NCI-H2171 (cell line): ENCODE measurements around the gene PHIP.

Source experiments
- DNase-seq: peaks from one replicate; lab custom pipeline; 2025; lab: John Stamatoyannopoulos, UW

PHIP gene

DNA sequence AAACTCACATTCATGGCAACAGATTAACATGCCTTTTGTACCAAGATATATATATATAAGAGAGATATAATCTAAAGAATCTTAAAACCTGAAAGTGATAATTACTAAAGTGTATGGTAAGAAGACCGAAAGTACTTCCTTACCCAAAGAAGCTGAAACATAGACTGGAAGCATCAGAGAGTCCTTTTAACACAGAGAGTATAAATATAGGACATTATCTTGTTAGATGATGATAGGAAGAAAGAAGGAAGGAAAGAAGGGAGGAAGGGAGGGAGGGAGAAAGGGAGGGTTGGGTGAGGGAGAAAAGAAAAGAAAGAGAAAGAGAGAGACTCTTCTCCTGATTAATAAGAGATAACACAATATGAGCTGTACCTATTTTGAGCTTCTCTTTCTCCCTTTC is 68.2 kb downstream of the PHIP start:
- DNase-seq: no peak

- no peak for DNase-seq
Observed at GRCh38 chr6:79005497-79005896, 72.6 kb downstream of the PHIP start.

DNA sequence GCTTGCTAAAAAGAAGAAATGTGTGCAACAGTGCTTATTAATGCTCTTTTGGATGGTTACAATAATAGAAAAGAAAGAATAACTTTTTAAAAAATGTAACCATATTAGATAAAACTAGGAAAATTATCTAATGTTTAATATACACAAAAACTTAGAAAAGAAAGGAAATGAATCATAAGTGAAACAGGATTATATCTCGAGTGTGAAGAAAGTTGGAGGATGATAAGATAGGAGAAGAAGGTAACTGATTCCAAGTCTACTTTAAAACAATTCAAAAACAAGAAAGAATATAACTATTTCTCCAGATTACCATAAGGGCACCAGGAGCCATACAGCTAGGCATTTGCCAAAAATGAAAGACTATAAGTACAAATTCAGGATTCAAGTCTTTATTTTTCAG is 73.0 kb downstream of the PHIP start:
- no peak for DNase-seq

GRCh38 chr6:79004239-79004638 is 73.8 kb downstream of the PHIP start:
- no peak for DNase-seq

GRCh38 chr6:79001415-79001814 is 76.6 kb downstream of the PHIP start:
- no peak for DNase-seq

- no peak for DNase-seq
Observed at GRCh38 chr6:78999737-79000136, 78.3 kb downstream of the PHIP start.

GRCh38 chr6:78995946-78996345 is 82.1 kb downstream of the PHIP start:
- no peak for DNase-seq

DNA sequence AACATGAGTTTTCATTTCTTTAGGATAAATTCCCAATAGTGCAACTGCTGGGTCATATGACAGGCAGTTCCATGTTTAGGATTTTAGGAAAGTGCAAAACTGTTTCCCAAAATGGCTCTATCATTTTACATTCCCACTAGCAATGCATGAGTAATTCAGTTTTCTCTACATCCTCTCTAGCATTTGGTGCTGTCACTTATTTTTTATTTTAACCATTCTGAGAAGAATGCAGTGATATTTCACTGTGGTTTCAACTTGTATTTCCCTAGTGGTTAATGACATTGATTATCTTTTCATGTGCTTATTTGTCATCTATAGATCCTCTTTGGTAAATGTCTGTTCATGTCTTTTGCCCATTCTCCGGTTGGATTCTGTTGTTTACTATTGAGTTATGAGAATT is 82.7 kb downstream of the PHIP start:
- no peak for DNase-seq

- no peak for DNase-seq
Observed at GRCh38 chr6:78993955-78994354, 84.1 kb downstream of the PHIP start.

DNA sequence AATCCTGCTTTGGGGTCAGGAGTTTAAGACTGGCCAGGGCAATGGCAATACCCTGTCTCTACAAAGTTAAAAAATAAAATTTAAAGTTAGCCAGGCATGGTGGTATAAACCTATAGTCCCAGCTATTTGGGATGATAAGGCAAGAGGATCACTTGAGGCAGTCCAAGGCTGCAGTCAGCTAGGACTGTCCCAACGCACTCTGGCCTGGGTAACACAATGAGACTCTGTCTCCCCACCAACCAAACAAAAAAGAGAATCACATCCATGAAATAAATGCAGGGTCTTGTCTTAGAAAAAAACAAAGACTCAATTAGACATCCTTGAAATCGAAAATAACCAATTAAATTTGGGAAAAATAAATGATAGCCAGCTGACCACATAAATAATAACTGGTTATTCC is 88.9 kb downstream of the PHIP start:
- DNase-seq: no peak

GRCh38 chr6:78986161-78986560 is 91.9 kb downstream of the PHIP start:
- DNase-seq: no peak

DNA sequence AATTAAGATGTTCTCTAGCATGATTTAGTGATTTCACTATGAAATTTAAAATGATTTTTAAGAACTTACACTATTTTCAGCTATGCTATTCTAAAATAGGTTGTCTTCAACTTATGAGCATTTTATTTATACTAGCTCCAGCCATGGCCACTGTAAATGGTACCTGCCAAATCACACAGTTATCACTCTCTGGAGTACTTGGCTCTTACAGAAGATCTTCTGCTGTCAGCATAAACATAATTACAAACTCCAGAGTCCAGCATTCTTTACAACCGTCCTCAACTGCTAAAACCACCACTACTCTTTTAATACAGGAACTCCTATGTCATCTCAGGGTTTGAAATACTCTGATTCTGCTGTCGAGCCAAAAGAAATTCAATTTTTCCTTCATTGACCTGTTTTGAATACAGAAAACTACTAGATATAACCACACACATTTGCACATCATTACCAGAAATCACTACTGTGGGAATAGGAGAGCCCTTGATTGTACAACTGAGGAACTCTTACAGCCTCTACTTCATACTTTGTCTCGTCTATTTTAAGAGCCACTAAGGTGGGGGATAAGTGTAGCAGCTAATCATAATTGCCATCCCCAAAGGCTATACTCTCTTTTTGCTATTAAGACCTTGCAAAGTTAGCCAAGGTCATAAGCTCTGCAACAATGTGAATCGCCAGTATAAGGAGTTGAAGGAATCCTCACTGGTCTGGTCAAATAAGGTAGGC is 93.7 kb downstream of the PHIP start:
- no peak for DNase-seq

- no peak for DNase-seq
Observed at GRCh38 chr6:78967191-78967590, 110.9 kb downstream of the PHIP start.

GRCh38 chr6:78966542-78966941 is 111.5 kb downstream of the PHIP start:
- no peak for DNase-seq

- DNase-seq: no peak
Observed at GRCh38 chr6:78962448-78962847, 115.6 kb downstream of the PHIP start.

- no peak for DNase-seq
Observed at GRCh38 chr6:78954740-78955139, 123.3 kb downstream of the PHIP start.

DNA sequence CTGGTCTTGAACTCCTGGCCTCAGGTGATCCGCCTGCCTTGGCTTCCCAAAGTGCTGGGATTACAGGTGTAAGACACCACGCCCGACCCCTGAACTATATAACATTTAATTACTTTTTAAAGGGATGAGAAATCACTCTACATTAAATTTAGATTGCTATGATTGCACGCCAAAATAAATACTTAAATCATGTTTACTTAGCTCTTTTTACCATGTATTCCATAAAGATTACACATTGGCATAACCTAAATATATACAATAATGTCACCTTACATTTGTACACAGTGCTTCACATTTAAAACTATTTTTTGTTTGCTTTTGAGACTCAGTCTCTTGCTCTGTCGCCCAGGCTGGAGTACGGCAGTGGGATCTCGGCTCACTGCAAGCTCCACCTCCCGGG is 124.3 kb downstream of the PHIP start:
- DNase-seq: no peak

- DNase-seq: no peak
Observed at GRCh38 chr6:78952362-78952761, 125.7 kb downstream of the PHIP start.

- DNase-seq: no peak
Observed at GRCh38 chr6:78948785-78949184, 129.3 kb downstream of the PHIP start.

DNA sequence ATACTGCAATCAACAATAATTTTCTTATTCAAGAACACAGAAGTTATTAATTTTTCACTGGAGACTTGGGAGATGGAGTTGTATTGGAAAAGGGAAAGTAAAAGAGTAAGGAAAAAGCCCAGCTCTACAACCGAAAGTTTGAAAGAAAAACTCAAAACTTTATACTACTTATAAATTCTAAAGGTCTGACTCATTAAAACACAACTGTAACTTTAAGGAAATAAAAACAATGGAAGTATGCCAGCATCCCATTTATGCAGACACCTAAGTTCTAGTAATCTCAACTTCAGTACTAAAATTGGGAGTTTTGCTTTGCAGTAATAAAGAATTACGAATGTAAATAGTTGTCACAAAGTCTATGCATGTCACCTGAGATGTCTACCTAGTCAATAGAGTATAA is 130.1 kb downstream of the PHIP start:
- DNase-seq: no peak

DNA sequence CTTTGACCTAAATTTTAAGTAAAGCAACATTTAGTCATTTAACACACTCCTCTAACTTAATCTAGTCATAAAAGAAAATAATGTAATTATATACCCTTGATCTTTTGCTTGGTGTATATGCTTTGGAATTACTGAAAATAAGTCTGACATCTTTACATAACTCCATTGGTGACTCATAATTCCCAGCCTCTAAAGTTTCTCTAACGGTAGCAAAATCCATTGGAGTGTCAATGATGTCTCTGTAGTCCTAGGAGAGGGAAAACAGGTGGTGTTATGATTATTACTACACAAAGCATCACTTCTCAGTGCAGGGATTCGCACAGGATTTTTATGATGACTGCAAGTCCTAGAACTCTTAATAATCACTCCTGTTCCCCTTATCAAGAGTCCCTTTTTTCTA is 130.5 kb downstream of the PHIP start:
- DNase-seq: no peak

DNA sequence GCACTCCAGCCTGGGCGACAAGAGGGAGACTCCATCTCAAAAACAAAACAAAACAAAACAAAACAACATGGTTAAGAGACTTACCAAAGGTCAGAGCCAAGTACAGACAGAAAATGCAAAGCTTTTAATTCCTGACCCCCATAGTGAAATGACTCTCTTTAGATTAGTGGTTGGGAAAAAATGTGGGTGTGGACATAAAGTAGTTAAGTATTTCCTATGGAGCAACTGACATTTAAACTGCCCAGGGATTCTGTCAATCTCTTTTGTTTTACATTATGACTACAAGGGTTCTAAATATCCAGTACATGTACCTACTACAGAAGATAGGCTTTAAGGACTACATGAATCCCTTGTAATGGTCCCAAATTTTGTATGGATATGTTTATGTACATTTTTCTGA is 135.6 kb downstream of the PHIP start:
- no peak for DNase-seq

DNA sequence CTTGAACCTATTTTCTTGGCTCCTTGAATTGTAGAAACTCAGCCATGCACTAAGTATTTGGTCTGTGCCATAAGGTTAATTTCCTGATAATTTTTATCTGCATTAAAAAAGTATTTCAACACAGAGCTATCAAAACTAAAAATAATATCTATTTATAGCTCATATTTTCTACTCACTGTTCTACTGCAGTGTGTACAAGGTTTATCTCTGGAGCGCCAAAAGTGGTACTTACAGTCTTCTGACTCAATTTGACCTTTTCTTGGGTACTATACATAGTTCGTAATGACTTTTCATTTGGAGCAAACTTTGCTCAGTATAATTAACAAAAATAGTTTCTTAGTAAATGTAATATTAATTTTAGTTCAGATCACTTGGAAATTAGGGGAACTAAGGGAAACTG is 141.5 kb downstream of the PHIP start:
- DNase-seq: no peak

DNA sequence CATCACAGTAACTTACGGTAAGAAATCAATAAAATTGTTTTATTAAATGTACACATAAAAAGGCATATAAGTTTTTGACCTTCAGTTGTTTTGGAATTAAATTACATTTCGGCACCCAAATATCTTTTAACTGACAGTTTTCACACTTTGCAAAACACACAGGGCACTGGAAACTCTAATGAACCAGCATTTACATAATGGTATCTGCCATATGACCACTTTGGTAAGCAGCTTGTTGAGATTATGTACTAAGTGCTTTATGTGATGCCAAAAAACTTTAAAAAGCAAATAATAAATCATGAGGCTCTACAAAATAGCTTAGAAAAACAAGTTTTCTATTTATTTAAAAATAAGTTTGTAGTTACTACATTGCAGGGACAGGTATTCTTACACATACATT is 142.5 kb downstream of the PHIP start:
- no peak for DNase-seq

- no peak for DNase-seq
Observed at GRCh38 chr6:78925317-78925716, 152.7 kb downstream of the PHIP start.
